Spleen (tissue), 7 donors: Measurements from ENCODE around the gene TMA7.

Source experiments
- CTCF ChIP-seq, 11 experiments: fragments of 200-600 bp in 7 of 11; fragments of 450-650 bp in 4 of 11; sonication (generic) in 4 of 11; IDR thresholded peaks in 8 of 11; conservative IDR thresholded peaks in 3 of 11; 1 replicate in 7 of 11; 2 replicates in 4 of 11; pipeline versions ENCODE4 v1.4.0 to v1.8.0; 2016 to 2021; ENCODE audit warnings: antibody characterized with exemption in 11 of 11, inconsistent platforms in 4 of 11, mild to moderate bottlenecking in 1 of 11
- POLR2A ChIP-seq, 3 donors: fragments of 450-650 bp; IDR thresholded peaks; one replicate each; pipeline ENCODE4 v1.5.1; 2017; ENCODE audit warnings: antibody characterized with exemption in 3 of 3, mild to moderate bottlenecking in 1 of 3
- POLR2AphosphoS5 ChIP-seq, 3 donors: sonication (generic); formaldehyde crosslinking; IDR thresholded peaks; one replicate each; pipeline ENCODE4 v1.5.1; 2017; ENCODE audit warnings: antibody characterized with exemption in 3 of 3
- donor health status: DM: no; HTN: no; CAD: no; lungs with moderate emphysema.
- donor health status: DM: no; HTN: no; CAD: no.
- donor health status: DM: no; HTN: no; CAD: no.

GRCh38 chr3:48416546-48416945 is 23.5 kb upstream of the TMA7 start:
- TF ChIP-seq CTCF (IDR thresholded peaks at IDR 0.05 in 8 of 11, conservative IDR thresholded peaks at IDR 0.05 in 3 of 11) = no peak
- TF ChIP-seq POLR2AphosphoS5 (IDR thresholded peaks at IDR 0.05) = no peak
- TF ChIP-seq POLR2A (IDR thresholded peaks at IDR 0.05) = no peak
